ENCODE measurements around the gene NOMO2.
"Not testable (repeated sequence)": the region's sequence is repeated elsewhere in the genome, so short reads cannot be mapped to it uniquely, and the experiment has no call there.

The NOMO2 gene

DNA sequence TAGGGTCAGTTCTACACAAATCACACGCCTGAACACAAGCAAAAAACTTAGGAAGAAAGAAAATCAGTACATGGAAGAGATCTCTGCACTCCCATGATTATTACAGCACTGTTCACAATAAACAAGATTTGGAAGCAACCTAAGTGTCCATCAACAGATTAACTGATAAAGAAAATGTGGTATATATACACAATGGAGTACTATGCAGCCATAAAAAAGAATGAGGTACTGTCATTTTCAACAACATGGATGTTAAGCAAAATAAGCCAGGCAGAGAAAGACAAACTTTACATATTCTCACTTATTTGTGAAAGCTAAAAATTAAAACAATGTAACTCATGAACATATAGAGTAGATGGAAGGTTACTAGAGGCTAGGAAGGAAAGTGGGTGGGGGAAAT lies 16.0 kb upstream of the NOMO2 start:
- not testable (repeated sequence) for DNase-seq (ENCODE audit: low read depth)

DNA sequence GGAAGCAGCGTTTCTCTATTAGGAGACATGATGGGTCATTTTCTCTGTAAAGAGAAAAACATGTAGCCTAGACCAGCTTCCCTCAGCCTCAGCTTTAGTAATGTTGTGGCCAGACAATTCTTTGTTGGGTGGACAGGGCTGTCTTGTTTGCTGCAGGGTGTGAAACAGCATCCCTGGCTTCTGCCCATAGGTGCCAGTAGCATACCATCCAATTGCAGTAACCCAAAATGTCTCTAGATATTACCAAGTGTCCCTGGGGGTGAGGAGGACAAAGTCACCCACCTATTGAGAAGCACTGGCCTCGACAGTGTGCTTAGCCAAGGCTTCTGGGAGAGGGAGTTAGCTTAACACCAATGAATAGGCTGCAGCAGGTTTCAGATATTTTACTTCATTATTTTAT lies 14.0 kb upstream of the NOMO2 start:
- not testable (repeated sequence) for DNase-seq (ENCODE audit: low read depth)

DNA sequence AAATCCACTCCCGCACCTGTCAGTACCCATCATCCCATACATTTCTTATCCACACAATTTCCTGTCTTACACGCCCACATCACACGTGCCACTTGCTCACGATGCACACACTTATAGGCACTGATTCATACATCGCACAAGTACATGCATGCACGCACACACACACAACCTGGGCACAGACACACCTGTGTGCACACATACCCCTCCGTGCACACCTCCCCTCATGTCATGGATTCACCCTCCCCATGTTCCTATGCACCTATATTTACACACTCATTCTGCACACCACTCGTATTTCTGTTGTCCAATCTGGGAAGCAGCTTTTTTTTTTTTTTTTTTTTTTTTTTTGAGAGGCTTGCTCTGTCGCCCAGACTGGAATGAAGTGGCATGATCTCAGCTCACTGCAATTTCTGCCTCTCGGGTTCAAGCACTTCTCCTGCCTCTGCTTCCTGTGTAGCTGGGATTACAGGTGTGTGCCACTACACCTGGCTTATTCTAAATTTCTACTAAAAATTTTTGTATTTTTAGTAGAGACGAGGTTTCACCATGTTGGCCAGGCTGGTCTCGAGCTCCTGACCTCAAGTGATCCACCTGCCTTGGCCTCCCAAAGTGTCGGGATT lies 13.5 kb upstream of the NOMO2 start:
- not testable (repeated sequence) for DNase-seq (ENCODE audit: low read depth)

DNA sequence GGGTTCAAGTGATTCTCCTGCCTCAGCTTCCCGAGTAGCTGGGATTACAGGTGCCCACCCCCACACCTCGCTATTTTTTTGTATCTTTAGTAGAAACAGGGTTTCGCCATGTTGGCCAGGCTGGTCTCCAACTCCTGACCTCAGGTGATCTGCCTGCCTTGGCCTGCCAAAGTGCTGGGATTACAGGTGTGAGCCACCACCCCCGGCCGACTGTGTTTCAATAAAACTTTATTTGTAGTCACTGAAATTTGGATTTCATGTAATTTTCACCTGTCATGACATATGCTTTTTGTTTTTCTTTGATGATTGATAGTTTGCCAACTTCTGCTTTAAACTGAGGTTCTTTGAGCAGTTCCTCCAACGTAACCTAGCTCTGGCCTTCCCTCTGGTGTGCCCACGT lies 12.0 kb upstream of the NOMO2 start:
- DNase-seq (ENCODE audit: low read depth), result not testable (repeated sequence)

GRCh38 chr16:18572973-18573372 lies 11.1 kb upstream of the NOMO2 start:
- not testable (repeated sequence) for DNase-seq (ENCODE audit: low read depth)

- DNase-seq (ENCODE audit: low read depth), result not testable (repeated sequence)
These were observed 9.5 kb upstream of the NOMO2 start for GRCh38 chr16:18571307-18571850.

GRCh38 chr16:18570529-18571306 lies 8.8 kb upstream of the NOMO2 start:
- DNase-seq (ENCODE audit: low read depth), result not testable (repeated sequence)

- DNase-seq (ENCODE audit: low read depth), result not testable (repeated sequence)
These were observed 1.3 kb downstream of the NOMO2 start for GRCh38 chr16:18560416-18561220.

DNA sequence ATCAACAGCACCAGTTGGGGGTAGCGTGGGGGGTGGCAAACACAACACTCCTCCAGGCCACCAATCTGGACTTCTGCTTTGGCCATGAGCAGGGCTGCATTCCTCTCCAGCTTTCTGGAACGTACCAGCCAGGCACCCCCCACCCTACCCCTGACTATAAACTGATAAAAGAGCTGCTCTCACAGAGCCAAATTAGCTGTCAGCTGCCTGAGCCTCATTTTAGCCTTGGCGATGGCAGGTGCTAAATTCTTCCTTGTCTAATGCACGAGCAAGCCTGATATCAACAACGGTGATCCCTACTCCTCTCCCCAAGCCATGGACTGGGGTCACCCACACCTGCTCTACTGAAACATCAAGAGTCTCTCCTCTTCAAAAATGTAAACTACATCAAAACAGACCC lies 8.2 kb downstream of the NOMO2 start:
- not testable (repeated sequence) for DNase-seq (ENCODE audit: low read depth)

DNA sequence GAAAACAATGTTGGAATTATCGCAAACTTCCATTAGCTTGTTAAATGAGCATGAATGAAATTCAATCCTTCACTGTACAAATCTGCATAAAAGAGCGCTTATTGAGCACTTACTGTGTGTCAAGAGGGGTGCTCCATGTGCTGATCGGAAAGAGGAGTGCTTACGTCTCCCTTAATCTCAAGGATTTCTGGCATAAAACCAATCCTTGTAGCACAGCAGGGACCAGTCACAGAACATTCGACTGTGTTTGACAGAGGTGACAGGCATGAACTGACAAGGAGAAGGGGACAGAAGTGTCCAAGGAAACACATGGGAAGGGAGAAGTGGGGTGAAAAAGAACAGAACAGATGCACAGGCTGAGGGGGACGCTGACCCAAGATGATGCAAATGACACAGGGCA lies 14.5 kb downstream of the NOMO2 start:
- DNase-seq (ENCODE audit: low read depth), result not testable (repeated sequence)

DNA sequence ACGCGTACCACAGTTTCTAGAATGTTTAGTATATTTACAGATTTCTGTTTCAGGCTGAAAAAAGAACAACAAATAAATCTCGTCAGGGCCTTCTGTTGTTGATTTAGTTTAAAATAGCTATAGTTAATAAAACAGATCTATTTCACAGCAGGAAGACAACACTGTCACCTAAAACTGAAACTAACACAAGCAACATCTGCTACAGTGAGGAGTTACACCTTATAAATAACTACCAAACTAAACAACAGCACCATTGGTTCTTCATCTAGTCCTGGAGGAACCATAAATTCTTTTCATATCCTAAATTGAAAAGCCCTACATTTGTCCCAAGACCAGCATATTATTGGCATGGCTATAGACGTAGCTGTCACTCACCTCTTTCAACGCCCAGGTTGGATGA lies 15.0 kb downstream of the NOMO2 start:
- not testable (repeated sequence) for DNase-seq (ENCODE audit: low read depth)

DNA sequence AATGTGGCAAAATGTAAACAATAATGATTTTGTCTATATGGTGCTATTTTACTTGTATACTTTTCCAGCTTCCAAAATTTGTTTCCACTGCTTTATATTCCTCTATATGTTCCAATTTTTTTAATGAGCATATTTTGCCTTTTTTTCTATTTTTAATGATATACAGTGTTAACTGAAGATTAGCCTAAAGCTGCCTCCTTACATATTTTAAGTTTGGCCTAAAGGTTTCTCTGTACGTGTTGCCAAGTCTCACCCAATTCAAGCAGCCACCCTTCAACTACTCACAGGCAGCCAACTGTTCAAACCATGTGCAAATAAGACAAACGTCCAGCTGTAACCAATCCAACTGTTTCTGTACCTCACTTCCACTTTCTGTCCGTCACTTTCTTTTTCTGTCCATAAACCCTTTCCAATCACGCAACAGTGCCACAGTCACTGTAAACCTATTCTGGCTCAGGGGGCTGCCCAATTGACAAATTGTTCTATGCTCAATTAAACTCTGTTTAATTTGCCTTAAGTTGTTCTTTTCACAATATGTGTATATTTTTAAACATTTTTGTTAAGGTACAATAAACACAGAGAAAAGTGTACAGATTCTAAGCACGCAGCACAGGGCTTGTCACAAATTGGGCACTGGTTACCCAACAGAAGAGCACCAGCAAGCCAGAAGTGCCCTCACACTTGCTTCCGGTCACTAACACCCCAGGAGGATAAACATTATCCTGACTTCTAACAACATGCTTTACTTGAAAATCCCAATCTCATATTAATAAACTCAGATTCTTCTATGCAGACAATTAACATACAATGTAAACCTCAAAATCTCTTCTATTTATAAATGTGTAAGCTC lies 17.4 kb downstream of the NOMO2 start:
- not testable (repeated sequence) for DNase-seq (ENCODE audit: low read depth)

DNA sequence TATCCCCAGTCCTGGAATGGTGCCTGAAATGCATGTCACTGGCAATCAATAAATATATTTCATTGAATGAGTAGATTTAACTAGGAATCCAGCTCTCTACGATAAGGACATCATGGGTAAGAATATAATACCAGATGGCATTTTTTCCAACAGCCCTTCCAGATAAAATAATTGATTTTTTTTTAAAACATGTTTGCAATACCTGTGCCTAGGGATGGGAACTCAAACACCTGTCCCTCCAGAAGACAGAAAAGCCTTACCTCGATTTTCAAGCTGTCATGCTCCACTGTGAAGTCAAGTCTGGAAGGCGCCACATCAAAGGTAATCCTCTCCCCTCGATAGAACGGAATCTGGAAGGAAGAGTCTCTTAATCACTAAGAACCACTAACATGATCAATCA lies 20.0 kb downstream of the NOMO2 start:
- not testable (repeated sequence) for DNase-seq (ENCODE audit: low read depth)

- DNase-seq (ENCODE audit: low read depth), result not testable (repeated sequence)
These were observed 24.9 kb downstream of the NOMO2 start for GRCh38 chr16:18537004-18537403.

DNA sequence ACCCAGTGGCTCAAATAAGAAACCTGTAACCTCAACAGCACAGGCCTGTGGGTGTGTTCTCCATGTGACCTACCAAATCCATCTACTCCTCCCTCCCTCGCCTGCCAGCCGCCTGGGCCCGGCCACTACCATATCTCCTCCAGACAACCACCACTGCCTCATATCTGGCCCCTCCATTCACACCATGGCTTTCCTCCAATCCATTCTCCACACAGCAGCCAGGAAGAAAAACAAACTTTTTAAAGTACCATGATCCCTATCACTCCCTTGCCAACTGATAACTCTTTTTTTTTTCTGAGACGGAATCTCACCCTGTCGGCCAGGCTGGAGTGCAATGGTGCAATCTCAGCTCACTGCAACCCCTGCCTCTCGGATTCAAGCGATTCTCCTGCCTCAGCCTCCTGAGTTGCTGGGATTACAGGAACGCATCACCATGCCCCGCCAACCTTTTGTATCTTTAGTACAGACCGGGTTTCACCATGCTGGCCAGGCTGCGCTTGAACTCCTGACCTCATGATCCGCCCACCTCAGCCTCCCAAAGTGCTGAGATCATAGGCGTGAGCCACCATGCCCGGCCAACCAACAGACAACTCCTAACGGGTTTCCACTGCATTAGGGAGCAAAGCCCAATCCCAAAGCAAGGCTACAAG lies 26.3 kb downstream of the NOMO2 start:
- DNase-seq (ENCODE audit: low read depth), result not testable (repeated sequence)

- DNase-seq (ENCODE audit: low read depth), result not testable (repeated sequence)
These were observed 27.6 kb downstream of the NOMO2 start for GRCh38 chr16:18534308-18534707.

DNA sequence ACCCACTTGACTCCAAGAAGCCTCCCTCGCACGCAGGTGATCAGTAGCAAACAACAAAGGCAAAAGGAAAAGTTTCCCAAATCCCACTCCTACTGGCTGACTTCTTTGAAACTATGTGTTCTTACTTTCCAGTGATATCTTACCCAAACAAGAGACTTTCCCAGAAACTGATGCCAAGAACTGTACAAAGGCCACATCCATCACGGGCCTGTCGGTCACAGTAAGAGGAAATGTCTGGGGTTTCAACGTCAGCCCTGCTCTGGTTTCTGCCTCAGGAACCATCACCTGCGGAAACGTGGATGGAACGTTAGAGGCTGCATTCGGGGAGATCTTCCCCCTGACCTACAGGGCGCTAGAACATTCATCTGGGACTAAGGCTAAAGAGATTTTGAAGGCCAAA lies 30.6 kb downstream of the NOMO2 start:
- not testable (repeated sequence) for DNase-seq (ENCODE audit: low read depth)

GRCh38 chr16:18530329-18530728 lies 31.6 kb downstream of the NOMO2 start:
- not testable (repeated sequence) for DNase-seq (ENCODE audit: low read depth)

DNA sequence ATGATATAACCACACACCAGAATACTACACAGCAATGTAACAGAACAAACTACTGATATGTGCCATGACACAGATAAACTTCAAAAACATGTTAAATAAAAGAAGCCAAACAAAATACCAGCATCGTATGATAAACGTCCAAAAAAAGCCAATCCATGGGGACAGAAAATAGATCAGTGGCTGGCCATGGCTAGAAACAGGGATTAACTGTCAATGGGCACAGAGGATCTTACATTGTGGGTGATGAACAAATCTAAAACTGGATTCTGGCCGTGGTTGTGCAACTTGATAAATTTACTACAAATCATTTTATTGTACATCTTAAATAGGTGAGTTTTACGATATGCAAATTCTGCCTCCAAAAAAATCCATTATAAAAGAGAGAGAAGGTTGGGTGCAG lies 35.4 kb downstream of the NOMO2 start:
- DNase-seq (ENCODE audit: low read depth), result not testable (repeated sequence)

- DNase-seq (ENCODE audit: low read depth), result not testable (repeated sequence)
These were observed 35.9 kb downstream of the NOMO2 start for GRCh38 chr16:18525882-18526482.

Measured in HS-27A (cell line).